PC-9 (cell line): ENCODE data around the gene RICTOR.

Experiments used
- CTCF ChIP-seq: fragments of 200-600 bp; sonication (generic); conservative IDR thresholded peaks from 2 replicates; pipeline ENCODE4 v1.6.1; 2017; ENCODE audit warnings: mixed run types, antibody characterized with exemption, mild to moderate bottlenecking, moderate library complexity
- EZH2 ChIP-seq: fragments of 200-600 bp; sonication (generic); IDR thresholded peaks from 2 replicates; pipeline ENCODE4 v1.8.0; 2017; ENCODE audit warnings: antibody characterized with exemption, low read depth

- TF ChIP-seq CTCF (no peak), EZH2 (no peak)
Measured at GRCh38 chr5:39107350-39107749, 33.2 kb upstream of the RICTOR start.
